Liver (tissue), 9 donors: ENCODE results near the gene STPG1. TPM values are rescaled to one million over a fixed set of nuclear protein-coding genes. Genes with fewer than 3 reads are reported as not detected.

ENCODE experiments used
- DNase-seq: peaks from one replicate; pipeline ENCODE4 v3.0.0-alpha.2; 2017; ENCODE audit warnings: low spot score
- H3K27ac ChIP-seq, 2 donors: one replicate each; pipeline ENCODE4 v1.7.0; 2013; ENCODE audit warnings: inconsistent platforms in 2 of 2, low read length in 2 of 2, control low read depth in 1 of 2, low read depth in 1 of 2, mild to moderate bottlenecking in 1 of 2
- H3K27me3 ChIP-seq, 4 donors: one replicate each; pipeline versions ENCODE4 v1.6.1 to v1.7.0; 2013; ENCODE audit warnings: low read length in 3 of 4, inconsistent platforms in 1 of 4, mild to moderate bottlenecking in 1 of 4, moderate library complexity in 1 of 4; ENCODE audit not compliant: control insufficient read depth in 4 of 4, insufficient read depth in 4 of 4
- H3K36me3 ChIP-seq, 4 donors: one replicate each; pipeline versions ENCODE4 v1.6.1 to v1.7.0; 2013; ENCODE audit warnings: low read length in 3 of 4, mild to moderate bottlenecking in 3 of 4, low read depth in 1 of 4, moderate library complexity in 1 of 4; ENCODE audit not compliant: control insufficient read depth in 4 of 4, insufficient read depth in 3 of 4
- H3K4me1 ChIP-seq, 4 donors: one replicate each; pipeline versions ENCODE4 v1.6.1 to v1.7.0; 2013; ENCODE audit warnings: low read length in 3 of 4, mild to moderate bottlenecking in 3 of 4, moderate library complexity in 1 of 4; ENCODE audit not compliant: control insufficient read depth in 4 of 4, insufficient read depth in 4 of 4
- H3K4me3 ChIP-seq, 3 donors: one replicate each; pipeline versions ENCODE4 v1.6.1 to v1.7.0; 2013; ENCODE audit warnings: low read length in 3 of 3, control low read depth in 1 of 3, low read depth in 1 of 3, mild to moderate bottlenecking in 1 of 3
- H3K9ac ChIP-seq, 2 donors: one replicate each; pipeline ENCODE4 v1.7.0; 2013; ENCODE audit warnings: low read length in 2 of 2, mild to moderate bottlenecking in 2 of 2, moderate library complexity in 2 of 2, control low read depth in 1 of 2, low read depth in 1 of 2
- H3K9me3 ChIP-seq, 4 donors: one replicate each; pipeline versions ENCODE4 v1.6.1 to v1.7.0; 2013; ENCODE audit warnings: low read length in 3 of 4; ENCODE audit not compliant: control insufficient read depth in 4 of 4
- ATF3 ChIP-seq: IDR thresholded peaks from 2 replicates; pipeline ENCODE4 v1.6.1; 2016; ENCODE audit warnings: antibody characterized with exemption
- CTCF ChIP-seq: fragments of 150-350 bp; IDR thresholded peaks from 2 replicates; pipeline ENCODE4 v1.5.1; 2017; ENCODE audit warnings: improper control_type of control experiment, low read depth, low read length; ENCODE audit not compliant: missing input control
- EGR1 ChIP-seq, 2 donors: IDR thresholded peaks; 2 replicates each; pipeline ENCODE4 v1.6.1; 2016 to 2018; ENCODE audit warnings: antibody characterized with exemption in 2 of 2, low read depth in 2 of 2
- FOXA1 ChIP-seq: IDR thresholded peaks from 2 replicates; pipeline ENCODE4 v1.6.1; 2016; ENCODE audit warnings: antibody characterized with exemption
- FOXA2 ChIP-seq: IDR thresholded peaks from 2 replicates; pipeline ENCODE4 v1.6.1; 2016; ENCODE audit warnings: antibody characterized with exemption
- GABPA ChIP-seq, 2 donors: IDR thresholded peaks in 1 of 2; conservative IDR thresholded peaks in 1 of 2; 2 replicates each; pipeline ENCODE4 v1.6.1; 2016; ENCODE audit warnings: antibody characterized with exemption in 2 of 2, mild to moderate bottlenecking in 1 of 2, moderate library complexity in 1 of 2
- HNF4A ChIP-seq, 2 donors: conservative IDR thresholded peaks; 2 replicates each; pipeline ENCODE4 v1.6.1; 2016; ENCODE audit warnings: antibody characterized with exemption in 2 of 2, mild to moderate bottlenecking in 2 of 2
- HNF4G ChIP-seq: IDR thresholded peaks from 2 replicates; pipeline ENCODE4 v1.6.1; 2016; ENCODE audit warnings: antibody characterized with exemption
- JUND ChIP-seq, 2 donors: IDR thresholded peaks; 2 replicates each; pipeline ENCODE4 v1.6.1; 2016; ENCODE audit warnings: antibody characterized with exemption in 2 of 2
- MAX ChIP-seq: IDR thresholded peaks from 2 replicates; pipeline ENCODE4 v1.6.1; 2016; ENCODE audit warnings: antibody characterized with exemption
- NR2F2 ChIP-seq: IDR thresholded peaks from 2 replicates; pipeline ENCODE4 v1.6.1; 2016; ENCODE audit warnings: antibody characterized with exemption
- RAD21 ChIP-seq, 2 donors: IDR thresholded peaks; 2 replicates each; pipeline ENCODE4 v1.6.1; 2016; ENCODE audit warnings: antibody characterized with exemption in 2 of 2, mild to moderate bottlenecking in 2 of 2
- REST ChIP-seq: IDR thresholded peaks from 2 replicates; pipeline ENCODE4 v1.6.1; 2016; ENCODE audit warnings: antibody characterized with exemption, mild to moderate bottlenecking
- RXRA ChIP-seq, 2 donors: IDR thresholded peaks; 2 replicates each; pipeline ENCODE4 v1.6.1; 2017 to 2018; ENCODE audit warnings: antibody characterized with exemption in 2 of 2, mild to moderate bottlenecking in 1 of 2
- SP1 ChIP-seq: IDR thresholded peaks from 2 replicates; pipeline ENCODE4 v1.6.1; 2018; ENCODE audit warnings: antibody characterized with exemption, mild to moderate bottlenecking
- TAF1 ChIP-seq: conservative IDR thresholded peaks from 2 replicates; pipeline ENCODE4 v1.6.1; 2016; ENCODE audit warnings: antibody characterized with exemption, mild to moderate bottlenecking
- YY1 ChIP-seq: IDR thresholded peaks from 2 replicates; pipeline ENCODE4 v1.6.1; 2016; ENCODE audit warnings: antibody characterized with exemption, mild to moderate bottlenecking
- ZBTB33 ChIP-seq: IDR thresholded peaks from 2 replicates; pipeline ENCODE4 v1.6.1; 2016; ENCODE audit warnings: antibody characterized with exemption
- WGBS: extraction: QIAGEN DNeasy Blood & Tissue Kit; methylation state at CpG from one replicate; pipeline ENCODE4 v1.1.7; 2013; 5-methylcytosine and 5-hydroxymethylcytosine counted together
- polyA plus RNA-seq, 2 donors: library from polyadenylated mRNA; stranded (reverse) in 1 of 2; unstranded in 1 of 2; fragments of 200-250 nt in 1 of 2; fragments of >200 nt in 1 of 2; fragmentation: Nextera tagmentation in 1 of 2; extraction: Ambion mirVana in 1 of 2; gene quantifications; one replicate each; pipeline versions ENCODE4 v1.2.1 to v1.2.3, GENCODE V29; 2013 to 2015
- total RNA-seq, 2 donors: library from RNA; depleted of rRNA; stranded (reverse); fragments of >200 nt; gene quantifications; one replicate each; pipeline ENCODE4 v1.2.3, GENCODE V29; 2014
- donor health status: healthy.
- donor health status: healthy.
- donor health status: healthy.
- donor health status: healthy.
- donor health status: healthy.

The STPG1 gene
- total and polyA plus RNA-seq, 4 donors, result 0.92 to 2.9 (median 1.0) TPM

GRCh38 chr1:24351247-24351646 lies 62.3 kb downstream of the STPG1 start:
- WGBS, result 86% methylated on average over 4 of the region's 4 CpGs
- no peak overlapping the region for H3K9ac ChIP-seq

More at GRCh38 chr1:24351247-24351646, 62.3 kb downstream of the STPG1 start:
- no peak overlapping the region for H3K4me3 ChIP-seq
- H3K4me1 ChIP-seq, result no peaks in the 10 kb centered on the region
- TF ChIP-seq MAX (no peak), TAF1 (no peak), RAD21 (IDR thresholded peaks at IDR 0.05) (no peak), FOXA1 (no peak), RXRA (IDR thresholded peaks at IDR 0.05) (no peak), GABPA (IDR thresholded peaks at IDR 0.05 in 1 of 2, conservative IDR thresholded peaks at IDR 0.05 in 1 of 2) (no peak), EGR1 (IDR thresholded peaks at IDR 0.05; ENCODE audit: low read depth in 2 of 2) (no peak), SP1 (no peak), YY1 (no peak), REST (no peak), HNF4A (conservative IDR thresholded peaks at IDR 0.05) (no peak), CTCF (no peak), ATF3 (no peak), ZBTB33 (no peak), HNF4G (no peak), JUND (IDR thresholded peaks at IDR 0.05) (no peak), FOXA2 (no peak), NR2F2 (no peak)
- no peak for DNase-seq
- H3K27me3 ChIP-seq, result no peaks in the 10 kb centered on the region
- H3K9me3 ChIP-seq, result no peaks in the 10 kb centered on the region
- H3K27ac ChIP-seq, result no peak overlapping the region
- no peaks in the 10 kb centered on the region for H3K36me3 ChIP-seq
